ENCODE measurements around the gene CFAP221.

CFAP221 gene

GRCh38 chr2:119544075-119544938, at the start of gene CFAP221:
TSS of gene CFAP221 (plus strand) at chr2:119544449. CDS start at chr2:119546132, 1,683 bp downstream.
- peak; percentile 32 to 65 for DNase-seq (ENCODE audit: low read depth in 2 of 2)

DNA sequence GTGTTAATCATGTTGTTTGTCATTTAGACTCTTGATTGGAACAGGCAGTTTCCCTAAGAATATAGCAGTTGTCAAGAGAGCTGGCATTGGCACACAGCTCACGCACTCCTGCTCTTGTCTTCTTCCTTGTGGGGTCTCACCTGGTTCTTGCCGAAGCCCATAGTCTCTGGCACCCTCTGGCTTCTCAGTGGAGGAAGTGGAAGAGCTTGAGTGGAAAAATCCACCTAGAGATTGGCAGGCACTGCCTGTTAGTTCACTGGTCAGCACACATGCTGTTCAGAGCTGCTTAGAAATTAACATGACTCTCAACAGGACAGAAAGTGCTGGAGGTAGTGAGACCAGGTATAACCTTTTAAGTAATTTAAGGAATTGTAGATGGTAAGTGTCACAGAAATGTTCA, 48.3 kb upstream of the CFAP221 start:
- no peak for DNase-seq (ENCODE audit: low read depth in 2 of 2)

DNA sequence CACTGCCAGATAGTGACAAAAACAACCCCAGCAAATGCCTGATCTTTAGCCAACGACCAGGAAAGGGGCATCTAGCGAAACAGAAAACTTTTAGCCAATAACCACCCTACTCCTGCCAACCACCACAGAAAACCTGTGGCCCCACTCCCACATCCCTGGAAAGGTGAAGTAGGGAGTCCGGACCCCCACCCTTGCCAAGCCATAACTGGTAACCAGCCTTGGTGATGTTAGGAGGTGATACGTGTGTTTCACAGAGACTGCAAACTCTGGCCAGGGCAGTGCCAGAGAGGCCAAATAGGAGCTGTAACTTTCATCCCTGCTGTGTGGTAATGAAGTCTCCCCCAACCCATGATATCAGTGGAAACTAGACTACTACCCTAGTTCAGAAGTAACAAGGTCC, 47.6 kb upstream of the CFAP221 start:
- no peak for DNase-seq (ENCODE audit: low read depth in 2 of 2)

DNA sequence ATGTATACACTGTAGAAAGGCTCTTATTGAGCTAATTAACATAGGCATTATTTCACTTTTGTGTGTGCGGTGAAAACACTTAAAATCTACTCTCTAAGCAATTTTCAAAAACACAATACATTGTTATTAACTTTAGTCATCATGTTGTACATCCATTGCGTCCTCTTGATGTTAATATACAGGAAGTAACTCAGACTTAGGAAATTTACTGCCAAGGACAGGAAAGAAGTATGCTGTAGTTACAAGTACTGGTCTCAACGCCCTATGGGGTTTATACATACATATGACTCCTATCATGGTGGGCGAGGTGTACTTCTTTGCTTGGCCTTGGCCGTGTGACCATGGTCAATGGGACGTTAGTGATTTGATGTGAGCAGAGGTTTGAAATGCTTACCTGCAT, 35.5 kb upstream of the CFAP221 start:
- no peak for DNase-seq (ENCODE audit: low read depth in 2 of 2)

GRCh38 chr2:119511989-119512388, 32.3 kb upstream of the CFAP221 start:
- no peak for DNase-seq (ENCODE audit: low read depth in 2 of 2)

- no peak for DNase-seq (ENCODE audit: low read depth in 2 of 2)
Measured at GRCh38 chr2:119512946-119513345, 31.3 kb upstream of the CFAP221 start.

- no peak for DNase-seq (ENCODE audit: low read depth in 2 of 2)
Measured at GRCh38 chr2:119513832-119514231, 30.4 kb upstream of the CFAP221 start.

DNA sequence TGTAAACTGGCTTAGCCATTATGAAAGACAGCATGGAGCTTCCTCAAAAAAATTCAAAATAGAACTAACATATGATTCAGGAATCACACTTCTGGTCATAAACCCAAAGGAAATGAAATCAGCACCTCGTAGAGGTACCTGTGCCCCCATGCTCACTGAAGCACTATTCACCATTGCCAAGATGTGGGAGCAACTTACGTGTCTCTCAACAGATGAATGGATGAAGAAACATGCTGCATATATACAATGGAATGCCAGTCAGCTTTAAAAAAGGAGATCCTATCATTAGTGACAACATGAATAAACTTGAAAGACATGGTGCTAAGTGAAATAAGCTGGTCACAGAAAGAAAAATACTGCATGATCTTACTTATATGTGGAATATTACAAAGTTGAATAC, 28.1 kb upstream of the CFAP221 start:
- no peak for DNase-seq (ENCODE audit: low read depth in 2 of 2)

DNA sequence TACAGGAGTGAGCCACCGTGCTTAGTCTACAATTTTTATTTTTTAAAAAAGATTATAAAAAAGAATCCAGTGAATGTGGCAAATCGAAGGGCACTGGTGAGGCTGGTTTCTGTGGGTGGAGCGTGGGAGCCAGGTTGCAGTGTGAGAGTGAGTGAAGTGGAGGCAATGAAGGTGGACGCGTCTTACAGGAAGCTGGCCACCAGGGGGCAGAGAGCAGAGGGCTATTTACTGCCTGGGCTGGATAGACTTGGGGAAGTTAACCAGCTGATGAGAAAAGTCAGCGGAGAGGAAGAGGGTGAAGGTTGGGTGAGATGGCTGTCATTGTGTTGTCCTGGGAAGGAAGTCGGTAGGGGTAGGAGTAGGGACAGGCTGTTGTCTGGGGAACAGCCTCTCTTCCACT, 26.8 kb upstream of the CFAP221 start:
- DNase-seq (ENCODE audit: low read depth in 2 of 2): peak; percentile 7 to 28

GRCh38 chr2:119518401-119519056, 25.7 kb upstream of the CFAP221 start:
- no peak for DNase-seq (ENCODE audit: low read depth in 2 of 2)

GRCh38 chr2:119519057-119519408, 25.2 kb upstream of the CFAP221 start:
- no peak for DNase-seq (ENCODE audit: low read depth in 2 of 2)

DNA sequence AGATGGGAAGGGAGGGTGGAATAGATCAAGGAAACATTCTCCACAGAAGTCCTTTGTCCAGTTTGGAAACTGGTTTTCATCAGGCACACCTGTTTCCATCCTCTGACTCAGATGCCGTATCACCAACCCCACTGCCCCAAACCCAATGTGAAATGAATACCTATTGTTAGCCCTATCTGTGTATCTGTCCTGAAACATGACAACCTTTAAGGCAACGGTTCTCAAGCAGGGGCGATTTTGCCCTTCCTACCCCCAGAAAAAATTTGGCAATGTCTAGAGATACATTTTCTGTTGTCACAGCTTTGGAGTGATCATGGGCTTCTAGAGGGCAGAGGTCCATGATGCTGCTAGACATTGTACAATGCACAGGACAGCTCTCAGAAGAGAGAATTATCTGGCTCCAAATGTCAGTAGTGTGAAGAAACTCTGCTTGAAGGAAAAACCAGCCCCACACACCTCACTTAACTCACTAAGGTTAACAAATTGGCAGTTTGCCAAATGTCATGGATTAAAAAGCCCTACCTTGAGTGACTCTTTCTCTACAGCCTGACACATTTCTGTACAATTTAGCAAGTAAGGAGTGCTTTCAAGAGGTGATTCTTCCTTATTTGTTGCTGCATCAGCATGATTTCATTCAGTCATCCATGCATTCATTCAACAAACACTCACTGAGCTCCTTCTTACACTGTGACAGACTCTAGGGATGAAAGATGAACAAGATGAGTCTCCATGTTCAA, 23.4 kb upstream of the CFAP221 start:
- no peak for DNase-seq (ENCODE audit: low read depth in 2 of 2)

DNA sequence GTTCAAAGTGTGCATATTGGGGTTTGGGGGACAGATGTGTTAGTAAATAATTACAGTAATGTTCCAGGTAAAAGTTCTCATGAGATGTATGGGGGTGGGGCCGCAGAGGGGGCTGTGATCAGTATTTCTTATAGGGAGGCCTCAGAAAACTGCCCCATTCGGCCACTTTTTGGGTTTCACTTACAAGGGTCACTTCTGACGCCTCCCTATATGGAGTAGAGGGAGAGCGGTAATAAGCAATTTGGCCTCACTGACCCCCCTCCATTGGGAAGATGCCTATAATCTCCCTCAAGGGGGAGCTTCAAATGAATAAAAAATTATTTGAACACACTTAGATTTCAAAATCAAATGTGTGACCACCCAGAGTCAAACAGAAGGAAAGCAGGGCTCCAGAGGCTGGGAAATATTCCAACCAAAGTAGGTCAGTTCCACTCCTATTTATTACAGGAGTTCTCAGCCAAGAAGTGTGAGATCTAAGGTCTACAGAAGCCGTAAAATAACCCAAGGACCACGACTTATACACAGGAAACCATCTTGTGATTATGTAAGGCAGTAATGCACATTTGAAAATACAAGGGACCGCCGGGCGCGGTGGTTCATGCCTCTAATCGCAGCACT, 22.7 kb upstream of the CFAP221 start:
- no peak for DNase-seq (ENCODE audit: low read depth in 2 of 2)

DNA sequence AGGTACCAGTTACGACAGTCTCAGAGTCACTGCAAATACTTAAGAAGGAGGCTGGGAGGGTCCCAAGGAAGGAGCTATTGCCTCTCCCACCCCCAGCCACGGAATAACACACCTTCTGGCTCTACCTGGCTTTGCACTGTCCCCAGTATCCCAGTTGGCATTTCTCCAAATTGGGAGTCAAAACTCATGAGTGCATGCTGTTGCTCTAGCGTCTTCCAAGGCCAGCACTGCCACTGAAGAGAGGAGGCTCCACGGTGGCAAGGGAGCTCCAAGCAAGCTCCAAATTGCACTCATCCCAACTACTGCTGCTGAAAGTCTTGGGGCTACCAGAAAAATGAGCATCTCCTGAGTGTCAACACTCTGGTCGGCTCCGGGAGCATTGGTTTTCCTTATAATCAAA, 21.6 kb upstream of the CFAP221 start:
- no peak for DNase-seq (ENCODE audit: low read depth in 2 of 2)

DNA sequence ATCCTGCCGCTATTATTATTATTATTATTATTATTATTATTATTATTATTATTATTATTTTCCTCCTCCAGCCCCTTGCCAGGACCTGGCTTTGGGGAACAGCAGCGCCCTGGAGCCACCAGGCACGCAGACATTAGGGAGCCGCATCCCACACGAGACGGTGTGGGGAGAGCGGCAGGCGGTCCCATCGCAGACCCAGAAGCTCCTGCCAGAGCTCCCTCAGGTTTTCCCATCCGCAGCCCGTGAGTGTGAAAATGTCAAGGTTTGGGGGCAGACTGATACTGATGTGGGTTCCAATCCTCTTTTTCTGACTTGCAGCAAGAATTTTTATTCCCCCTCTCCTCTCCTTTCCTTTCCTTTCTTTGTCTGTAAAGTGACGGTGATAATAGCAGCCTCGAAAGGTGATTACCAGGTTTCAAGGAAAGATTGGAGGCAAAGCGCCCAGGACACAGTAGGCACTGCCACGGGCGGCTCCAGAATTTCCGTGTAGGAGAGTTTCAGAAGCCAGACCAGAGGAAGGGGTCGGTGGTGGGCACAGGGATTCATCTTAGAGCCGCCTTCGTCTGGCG, 20.8 kb upstream of the CFAP221 start:
- DNase-seq (ENCODE audit: low read depth in 2 of 2): no peak

DNA sequence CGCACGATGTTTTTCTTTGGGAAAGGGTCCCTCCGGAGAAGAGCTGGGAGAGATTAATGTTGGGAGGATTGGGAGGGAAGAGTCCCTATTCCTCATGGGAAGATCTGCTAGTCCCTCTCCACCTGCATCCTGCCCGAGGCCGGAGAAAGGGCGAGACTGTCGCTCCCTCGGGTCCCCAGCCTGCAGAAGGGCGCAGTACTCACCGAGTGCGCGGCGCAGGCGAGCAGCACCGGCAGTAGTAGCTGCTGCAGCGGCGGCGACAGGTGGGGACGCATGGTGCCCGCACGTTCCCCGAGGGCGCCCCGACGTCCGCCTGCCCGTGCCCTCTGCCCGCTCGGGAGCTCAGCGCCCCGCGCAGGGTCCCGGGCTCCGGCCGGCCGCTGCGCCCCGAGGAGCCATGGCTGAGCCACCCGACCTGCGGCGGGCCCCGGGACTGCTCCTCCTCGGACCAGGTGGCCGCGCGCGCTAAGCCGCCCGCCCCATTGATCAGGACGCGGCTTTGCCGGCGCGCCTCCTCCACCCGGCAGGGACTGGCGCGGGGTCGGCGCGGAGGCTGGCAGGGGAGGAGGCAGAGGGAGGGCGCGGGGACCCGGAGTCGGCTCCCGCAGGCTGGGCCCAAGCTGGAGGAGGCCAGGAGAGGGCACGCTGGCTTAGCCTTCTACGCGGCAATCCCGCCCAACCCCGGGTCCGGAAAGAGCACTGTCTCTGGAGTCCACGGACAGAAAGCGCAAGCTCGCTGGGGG, 20.1 kb upstream of the CFAP221 start, which contains the start of gene SCTR:
Gene SCTR (minus strand): TSS at position 532 of the 743 bp plus-strand sequence. CDS start 257 bp downstream, at position 275.
- DNase-seq (ENCODE audit: low read depth in 2 of 2): no peak

GRCh38 chr2:119525614-119526013, 18.6 kb upstream of the CFAP221 start:
- DNase-seq (ENCODE audit: low read depth in 2 of 2): no peak

DNA sequence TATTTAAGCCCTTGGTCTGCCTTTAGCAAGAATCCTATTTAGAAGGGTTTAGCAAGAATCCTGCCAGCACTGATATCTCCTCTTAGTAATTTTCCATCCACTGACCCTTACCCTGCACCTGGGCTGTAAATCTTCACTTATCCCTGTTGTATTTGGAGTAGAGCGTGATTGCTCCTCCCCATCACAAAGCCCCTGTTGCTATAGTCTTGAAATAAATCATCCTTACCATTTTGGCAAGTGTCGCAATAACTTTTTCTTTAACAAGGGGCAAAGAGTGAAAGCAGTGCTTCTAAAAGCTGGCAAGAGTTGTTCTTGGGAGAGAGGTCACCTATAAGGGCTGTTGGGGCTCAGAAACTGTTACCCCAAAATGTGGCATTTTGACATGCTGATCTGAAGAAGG, 16.2 kb upstream of the CFAP221 start:
- DNase-seq (ENCODE audit: low read depth in 2 of 2): no peak

GRCh38 chr2:119531292-119531691, 13.0 kb upstream of the CFAP221 start:
- no peak for DNase-seq (ENCODE audit: low read depth in 2 of 2)

- no peak for DNase-seq (ENCODE audit: low read depth in 2 of 2)
Measured at GRCh38 chr2:119533560-119533959, 10.7 kb upstream of the CFAP221 start.

- DNase-seq (ENCODE audit: low read depth in 2 of 2): no peak
Measured at GRCh38 chr2:119536211-119536610, 8.0 kb upstream of the CFAP221 start.

Measured in stimulated activated CD4-positive, alpha-beta T cell treated with anti-CD3 and anti-CD28 coated beads, Interleukin-15, amount 100 ng/mL, for 48 hours (primary cell).